Aorta (tissue), 5 donors: Measurements from ENCODE around the gene ABCC8. TPM values are rescaled to one million over a fixed set of nuclear protein-coding genes. Genes with fewer than 3 reads are reported as not detected.
A peak's percentile ranks its signal among the peaks of the same experiment; 100 is the strongest.

Source experiments
- ATAC-seq: fragments of 200-7000 bp; cut with Tn5 transposase; one replicate; pipeline ENCODE4 v1.9.1; 2022; ENCODE audit warnings: moderate library complexity; ENCODE audit not compliant: low FRiP score
- DNase-seq, 2 donors: peaks; one replicate each; pipeline ENCODE4 v3.0.0-alpha.2; 2020
- H3K27ac ChIP-seq, 2 donors: one replicate each; pipeline ENCODE4 v1.5.1; 2013; ENCODE audit warnings: low read length in 2 of 2, mild to moderate bottlenecking in 2 of 2, moderate library complexity in 2 of 2, control low read depth in 1 of 2, inconsistent platforms in 1 of 2, low read depth in 1 of 2
- H3K27me3 ChIP-seq, 2 donors: one replicate each; pipeline ENCODE4 v1.6.1; 2013; ENCODE audit warnings: control low read depth in 1 of 2, low read length in 1 of 2, mild to moderate bottlenecking in 1 of 2, moderate library complexity in 1 of 2; ENCODE audit not compliant: insufficient read depth in 2 of 2, control insufficient read depth in 1 of 2
- H3K36me3 ChIP-seq, 2 donors: one replicate each; pipeline ENCODE4 v1.6.1; 2013; ENCODE audit warnings: control low read depth in 1 of 2, low read length in 1 of 2, mild to moderate bottlenecking in 1 of 2; ENCODE audit not compliant: insufficient read depth in 2 of 2, control insufficient read depth in 1 of 2
- H3K4me1 ChIP-seq, 2 donors: one replicate each; pipeline ENCODE4 v1.6.1; 2013; ENCODE audit warnings: low read length in 2 of 2, control low read depth in 1 of 2, mild to moderate bottlenecking in 1 of 2, moderate library complexity in 1 of 2; ENCODE audit not compliant: insufficient read depth in 2 of 2, control insufficient read depth in 1 of 2
- H3K4me3 ChIP-seq, 2 donors: one replicate each; pipeline ENCODE4 v1.5.1; 2013; ENCODE audit warnings: low read length in 2 of 2, control low read depth in 1 of 2, mild to moderate bottlenecking in 1 of 2
- H3K9me3 ChIP-seq: one replicate; pipeline ENCODE4 v1.6.1; 2013; ENCODE audit warnings: mild to moderate bottlenecking, low read length; ENCODE audit not compliant: control insufficient read depth
- WGBS, 2 donors: extraction: QIAGEN DNeasy Blood & Tissue Kit; methylation state at CpG; one replicate each; pipeline ENCODE4 v1.1.7; 2013; 5-methylcytosine and 5-hydroxymethylcytosine counted together
- intact Hi-C, 2 donors: fragments of 100-400 bp; cut with DNase I; formaldehyde crosslinking; loops; one replicate each; pipeline versions ENCODE4 v1.14.2 to v1.15.0; 2022
- polyA plus RNA-seq, 2 donors: library from polyadenylated mRNA; stranded (reverse); fragments of 200-250 nt; gene quantifications; one replicate each; pipeline ENCODE4 v1.2.3, GENCODE V29; 2013
- total RNA-seq, 2 donors: library from RNA; stranded (reverse); fragmentation: NEBNext Ultra II Directional; extraction: Animal tissue kit (Norgen Biotek cat#: 25700); gene quantifications; one replicate each; pipeline ENCODE4 v1.2.1, GENCODE V29; 2021
- donor health status: healthy with polysubstance abuse.
- donor health status: Bipolar disorder and iron deficiency.
- donor health status: DM: no; HTN: no; CAD: no.
- donor health status: DM: no; HTN: no; CAD: no.
- donor health status: DM: yes; HTN: yes; CAD: no.

Gene ABCC8
- total and polyA plus RNA-seq, 4 donors: 0.32 to 2.5 (median 0.59) TPM; not detected in 1

GRCh38 chr11:17486646-17487045 lies 10.0 kb upstream of the ABCC8 start:
- Histone ChIP-seq H3K9me3 (no peaks in the 10 kb centered on the region), H3K4me1 (no peaks in the 10 kb centered on the region), H3K27ac (no peak overlapping the region), H3K27me3 (no peaks in the 10 kb centered on the region), H3K36me3 (no peaks in the 10 kb centered on the region), H3K4me3 (no peak overlapping the region)
- ATAC-seq (no peak), DNase-seq (no peak)
- intact Hi-C loops: no loop called here
- 89% methylated on average over 5 of the region's 5 CpGs for WGBS, 2 donors

GRCh38 chr11:17483505-17483904 lies 6.9 kb upstream of the ABCC8 start:
- intact Hi-C loops: no loop called here
- no peaks in the 10 kb centered on the region for H3K36me3 ChIP-seq
- H3K27ac ChIP-seq: no peak overlapping the region
- WGBS, 2 donors: 72 to 73% methylated on average over 2 of the region's 2 CpGs
- no peaks in the 10 kb centered on the region for H3K27me3 ChIP-seq
- DNase-seq (no peak), ATAC-seq (no peak)
- H3K9me3 ChIP-seq: no peaks in the 10 kb centered on the region
- H3K4me3 ChIP-seq: no peak overlapping the region
- no peaks in the 10 kb centered on the region for H3K4me1 ChIP-seq

- Histone ChIP-seq H3K4me3 (no peak overlapping the region), H3K4me1 (no peaks in the 10 kb centered on the region), H3K27ac (no peak overlapping the region), H3K36me3 (no peaks in the 10 kb centered on the region), H3K27me3 (no peaks in the 10 kb centered on the region), H3K9me3 (no peaks in the 10 kb centered on the region)
- intact Hi-C loops: no loop called here
- ATAC-seq (no peak), DNase-seq (no peak)
- 84 to 93% methylated on average over 5 of the region's 5 CpGs for WGBS, 2 donors
Observed at GRCh38 chr11:17481905-17482304, 5.3 kb upstream of the ABCC8 start.

- peaks cover 0 to under 1% of the 10 kb centered on the region in 2 donors for H3K27me3 ChIP-seq
- intact Hi-C loops: no loop called here
- ATAC-seq (peak; percentile 17), DNase-seq (no peak)
- WGBS, 2 donors: 21 to 26% methylated on average over 14 of the region's 14 CpGs
- no peak overlapping the region for H3K4me3 ChIP-seq
- no peaks in the 10 kb centered on the region for H3K4me1 ChIP-seq
- H3K27ac ChIP-seq: no peak overlapping the region
- H3K36me3 ChIP-seq: no peaks in the 10 kb centered on the region
- H3K9me3 ChIP-seq: no peaks in the 10 kb centered on the region
Observed at GRCh38 chr11:17479284-17480214, 2.9 kb upstream of the ABCC8 start.

GRCh38 chr11:17478070-17478469 lies 1.4 kb upstream of the ABCC8 start:
- no peaks in the 10 kb centered on the region for H3K36me3 ChIP-seq
- no peaks in the 10 kb centered on the region for H3K4me1 ChIP-seq
- intact Hi-C loops: no loop called here
- DNase-seq: no peak
- H3K27me3 ChIP-seq: peaks cover 0 to 2% of the 10 kb centered on the region in 2 donors
- WGBS, 2 donors: 41 to 46% methylated on average over 6 of the region's 6 CpGs
- no peak for ATAC-seq
- no peak overlapping the region for H3K27ac ChIP-seq
- H3K4me3 ChIP-seq: no peak overlapping the region
- H3K9me3 ChIP-seq: no peaks in the 10 kb centered on the region

GRCh38 chr11:17477361-17477760 lies 716 bp upstream of the ABCC8 start:
- no peak for DNase-seq
- Histone ChIP-seq H3K4me1 (no peaks in the 10 kb centered on the region), H3K27ac (no peak overlapping the region), H3K9me3 (no peaks in the 10 kb centered on the region), H3K27me3 (peaks cover 0 to 2% of the 10 kb centered on the region in 2 donors), H3K36me3 (no peaks in the 10 kb centered on the region), H3K4me3 (no peak overlapping the region)
- intact Hi-C loops: no loop called here
- 37 to 41% methylated on average over 6 of the region's 6 CpGs for WGBS, 2 donors
- ATAC-seq: no peak

GRCh38 chr11:17477084-17477333 lies 364 bp upstream of the ABCC8 start:
- intact Hi-C loops: no loop called here
- no peak for ATAC-seq
- Histone ChIP-seq H3K9me3 (no peaks in the 10 kb centered on the region), H3K4me1 (no peaks in the 10 kb centered on the region), H3K36me3 (no peaks in the 10 kb centered on the region), H3K27me3 (peaks cover 0 to 2% of the 10 kb centered on the region in 2 donors), H3K4me3 (no peak overlapping the region), H3K27ac (no peak overlapping the region)
- no peak for DNase-seq
- WGBS, 2 donors: 7 to 8% methylated on average over 9 of the region's 9 CpGs

- intact Hi-C loops: no loop called here
- no peak for ATAC-seq
- H3K36me3 ChIP-seq: no peaks in the 10 kb centered on the region
- no peak overlapping the region for H3K4me3 ChIP-seq
- H3K27ac ChIP-seq: no peak overlapping the region
- peaks cover 0 to 2% of the 10 kb centered on the region in 2 donors for H3K27me3 ChIP-seq
- H3K9me3 ChIP-seq: no peaks in the 10 kb centered on the region
- H3K4me1 ChIP-seq: no peaks in the 10 kb centered on the region
- no peak for DNase-seq
- 2 to 3% methylated on average over 31 of the region's 31 CpGs for WGBS, 2 donors
Observed at GRCh38 chr11:17475666-17476316, 854 bp downstream of the ABCC8 start.
